Kidney (tissue), 14 donors: Measurements from ENCODE around the gene ISL1. TPM values are rescaled to one million over a fixed set of nuclear protein-coding genes. Genes with fewer than 3 reads are reported as not detected.

Source experiments
- DNase-seq, 5 donors: peaks; one replicate each; pipeline ENCODE4 v3.0.0-alpha.2; 2013 to 2020
- FAIRE-seq: peaks from 2 replicates; lab custom pipeline; 2012; peaks lifted over from hg19 to GRCh38; lab: Jason Lieb, UNC
- H3K27ac ChIP-seq, 2 donors: one replicate each; pipeline ENCODE4 v1.7.0; 2013; ENCODE audit warnings: low read depth in 2 of 2, low read length in 2 of 2, inconsistent platforms in 1 of 2
- H3K27me3 ChIP-seq: one replicate; pipeline ENCODE4 v1.7.1; 2013; ENCODE audit warnings: low read length, inconsistent platforms; ENCODE audit not compliant: control insufficient read depth, insufficient read depth
- H3K36me3 ChIP-seq, 3 donors: one replicate each; pipeline versions ENCODE4 v1.7.0 to v1.7.1; 2013; ENCODE audit warnings: low read length in 3 of 3, control low read depth in 1 of 3, inconsistent platforms in 1 of 3; ENCODE audit not compliant: insufficient read depth in 3 of 3, control insufficient read depth in 2 of 3
- H3K4me1 ChIP-seq, 3 donors: one replicate each; pipeline versions ENCODE4 v1.7.0 to v1.7.1; 2013; ENCODE audit warnings: low read length in 3 of 3, inconsistent platforms in 1 of 3, low read depth in 1 of 3; ENCODE audit not compliant: control insufficient read depth in 2 of 3, insufficient read depth in 2 of 3
- H3K4me3 ChIP-seq, 3 donors: one replicate each; pipeline versions ENCODE4 v1.7.0 to v1.8.1; 2013; ENCODE audit warnings: low read length in 3 of 3, control low read depth in 1 of 3, inconsistent platforms in 1 of 3
- H3K9ac ChIP-seq, 3 donors: one replicate each; pipeline versions ENCODE4 v1.7.0 to v1.7.1; 2013; ENCODE audit warnings: low read length in 3 of 3, control low read depth in 1 of 3, inconsistent platforms in 1 of 3
- H3K9me3 ChIP-seq, 3 donors: one replicate each; pipeline versions ENCODE4 v1.7.0 to v1.7.1; 2013; ENCODE audit warnings: low read length in 3 of 3, control low read depth in 1 of 3, inconsistent platforms in 1 of 3; ENCODE audit not compliant: control insufficient read depth in 2 of 3, insufficient read depth in 1 of 3
- intact Hi-C: fragments of 100-400 bp; cut with DNase I; formaldehyde crosslinking; loops from one replicate; pipeline ENCODE4 v1.11.1; 2022
- polyA plus RNA-seq: library from polyadenylated mRNA; stranded (reverse); fragments of 350-450 nt; fragmentation: Illumina TruSeq; extraction: RNeasy Lipid Tissue Mini Kit (QIAGEN cat#74804); gene quantifications from one replicate; pipeline ENCODE4 v1.2.3, GENCODE V29; 2014; ENCODE audit warnings: low read depth, low replicate concordance; ENCODE audit not compliant: insufficient read depth
- total RNA-seq: library from RNA; stranded (reverse); fragmentation: NEBNext Ultra II Directional; extraction: Animal tissue kit (Norgen Biotek cat#: 25700); gene quantifications from one replicate; pipeline ENCODE4 v1.2.1, GENCODE V29; 2021
- TF ChIP-seq, protein P1 (sequence below): IDR thresholded peaks from 3 replicates; pipeline ENCODE4 v1.5.1; 2012; ENCODE audit warnings: mild to moderate bottlenecking, moderate library complexity, borderline replicate concordance; ENCODE audit not compliant: insufficient read depth; ENCODE audit errors: extremely low read depth
- donor health status: control.
- donor health status: control.
- donor health status: control.
- donor health status: control.
- donor health status: control.
- donor health status: DM: yes; HTN: yes; CAD: no.
- donor health status: Normal renal cell carcinoma (clear cell type).

The ISL1 gene
- total and polyA plus RNA-seq, 2 donors from 2014 or later, result not detected

DNA sequence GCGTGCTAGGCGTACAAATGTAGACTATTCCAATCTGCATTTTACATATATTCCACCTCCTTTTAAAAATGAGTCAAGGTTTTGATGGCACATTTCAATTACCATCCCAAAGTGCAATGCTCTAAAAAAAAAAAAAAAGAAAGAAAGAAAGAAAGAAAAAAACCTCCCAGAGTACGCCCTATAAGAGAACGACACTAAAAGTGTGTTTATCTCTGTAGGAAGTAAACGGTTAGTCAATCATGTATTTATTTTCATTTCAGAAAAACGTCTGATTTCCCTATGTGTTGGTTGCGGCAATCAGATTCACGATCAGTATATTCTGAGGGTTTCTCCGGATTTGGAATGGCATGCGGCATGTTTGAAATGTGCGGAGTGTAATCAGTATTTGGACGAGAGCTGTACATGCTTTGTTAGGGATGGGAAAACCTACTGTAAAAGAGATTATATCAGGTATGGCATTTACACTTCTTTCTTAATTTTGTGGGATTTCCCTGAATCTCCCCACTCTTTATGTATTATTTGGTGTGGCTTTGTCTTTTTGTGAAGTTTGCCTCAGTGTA, 1.1 kb downstream of the ISL1 start:
- no peak overlapping the region for H3K9ac ChIP-seq
- no peaks in the 10 kb centered on the region for H3K9me3 ChIP-seq
- no peaks in the 10 kb centered on the region for H3K36me3 ChIP-seq
- TF ChIP-seq, protein P1, sequence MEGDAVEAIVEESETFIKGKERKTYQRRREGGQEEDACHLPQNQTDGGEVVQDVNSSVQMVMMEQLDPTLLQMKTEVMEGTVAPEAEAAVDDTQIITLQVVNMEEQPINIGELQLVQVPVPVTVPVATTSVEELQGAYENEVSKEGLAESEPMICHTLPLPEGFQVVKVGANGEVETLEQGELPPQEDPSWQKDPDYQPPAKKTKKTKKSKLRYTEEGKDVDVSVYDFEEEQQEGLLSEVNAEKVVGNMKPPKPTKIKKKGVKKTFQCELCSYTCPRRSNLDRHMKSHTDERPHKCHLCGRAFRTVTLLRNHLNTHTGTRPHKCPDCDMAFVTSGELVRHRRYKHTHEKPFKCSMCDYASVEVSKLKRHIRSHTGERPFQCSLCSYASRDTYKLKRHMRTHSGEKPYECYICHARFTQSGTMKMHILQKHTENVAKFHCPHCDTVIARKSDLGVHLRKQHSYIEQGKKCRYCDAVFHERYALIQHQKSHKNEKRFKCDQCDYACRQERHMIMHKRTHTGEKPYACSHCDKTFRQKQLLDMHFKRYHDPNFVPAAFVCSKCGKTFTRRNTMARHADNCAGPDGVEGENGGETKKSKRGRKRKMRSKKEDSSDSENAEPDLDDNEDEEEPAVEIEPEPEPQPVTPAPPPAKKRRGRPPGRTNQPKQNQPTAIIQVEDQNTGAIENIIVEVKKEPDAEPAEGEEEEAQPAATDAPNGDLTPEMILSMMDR, result no peak
- DNase-seq, result no peak
- H3K27ac ChIP-seq, result no peak overlapping the region
- intact Hi-C loops, result no loop called here
- H3K4me3 ChIP-seq, result no peak overlapping the region
- peaks cover 78% of the 10 kb centered on the region for H3K27me3 ChIP-seq
- H3K4me1 ChIP-seq, result peaks cover 0 to 8% (median 0%) of the 10 kb centered on the region in 3 donors
- FAIRE-seq, result no peak

DNA sequence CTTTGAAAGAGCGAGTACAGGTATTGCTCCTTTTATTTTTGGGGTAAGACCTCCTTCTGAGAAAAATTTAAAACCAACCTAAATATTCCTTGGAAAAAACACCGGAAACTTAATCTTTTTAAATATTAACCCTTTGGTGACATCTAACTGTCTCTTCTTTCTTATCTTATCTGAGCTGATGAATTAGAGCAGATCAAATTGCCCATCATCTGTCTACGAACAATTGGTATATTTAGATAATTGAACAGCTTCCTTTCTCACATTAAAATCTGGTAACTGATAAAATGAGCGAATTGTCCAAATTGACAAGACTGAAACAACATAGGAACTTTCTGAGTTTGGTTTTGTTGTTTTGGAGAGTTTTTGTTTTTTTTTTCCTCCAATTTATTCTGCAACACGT, 2.0 kb downstream of the ISL1 start:
- intact Hi-C loops, result no loop called here
- Histone ChIP-seq H3K9ac (no peak overlapping the region), H3K4me3 (no peak overlapping the region), H3K27ac (no peak overlapping the region), H3K4me1 (peaks cover 0 to 8% (median 0%) of the 10 kb centered on the region in 3 donors), H3K9me3 (no peaks in the 10 kb centered on the region), H3K27me3 (peaks cover 77% of the 10 kb centered on the region), H3K36me3 (no peaks in the 10 kb centered on the region)
- FAIRE-seq (no peak), DNase-seq (no peak)
- TF ChIP-seq, protein P1, result no peak

GRCh38 chr5:51386916-51387883, 4.0 kb downstream of the ISL1 start:
- DNase-seq (peak in 1 of 5 donors; percentile 29), FAIRE-seq (no peak)
- intact Hi-C loops, result no loop called here
- Histone ChIP-seq H3K27me3 (peaks cover 75% of the 10 kb centered on the region), H3K9me3 (no peaks in the 10 kb centered on the region), H3K4me3 (no peak overlapping the region), H3K9ac (no peak overlapping the region), H3K27ac (no peak overlapping the region), H3K36me3 (no peaks in the 10 kb centered on the region), H3K4me1 (peaks cover 0 to 8% (median 0%) of the 10 kb centered on the region in 3 donors)
- TF ChIP-seq, protein P1, result no peak
